Choroid plexus epithelial cell (primary cell): ENCODE results near the gene SNRNP70.
"Not testable (repeated sequence)": the region's sequence is repeated elsewhere in the genome, so short reads cannot be mapped to it uniquely, and the experiment has no call there.

Experiments
- DNase-seq: peaks from one replicate; pipeline ENCODE4 v3.0.0-alpha.2; 2010; ENCODE audit warnings: low read depth
- H3K4me3 ChIP-seq: 2 replicates; pipeline ENCODE4 v1.5.1; 2011; ENCODE audit warnings: low read depth, mild to moderate bottlenecking, control low read depth, low read length, moderate library complexity
- CTCF ChIP-seq: conservative IDR thresholded peaks from 2 replicates; pipeline ENCODE4 v1.5.1; 2011; ENCODE audit warnings: low read depth, mild to moderate bottlenecking, control low read depth, inconsistent platforms, low read length, moderate library complexity

The SNRNP70 gene

GRCh38 chr19:49135686-49136085 lies 50.4 kb downstream of the SNRNP70 start:
- H3K4me3 ChIP-seq: no peak overlapping the region
- no peak for TF ChIP-seq CTCF
- no peak for DNase-seq

DNA sequence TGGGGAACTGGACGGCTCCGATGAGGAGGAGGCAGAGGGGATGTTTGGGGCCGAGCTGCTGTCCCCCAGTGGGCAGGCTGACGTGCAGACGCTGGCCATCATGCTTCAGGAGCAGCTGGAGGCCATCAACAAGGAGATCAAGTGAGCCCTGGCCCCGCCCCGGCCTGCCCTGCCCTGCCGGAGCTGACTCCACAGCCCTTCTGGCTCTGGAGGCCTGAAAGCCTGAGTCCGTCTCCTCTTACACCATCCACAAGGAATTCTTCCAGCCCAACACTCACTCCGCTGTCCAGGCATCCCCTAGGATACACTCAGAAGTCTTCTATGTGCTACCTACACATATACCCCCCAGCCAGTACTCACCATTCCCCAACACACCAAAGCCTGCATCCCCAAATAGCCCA lies 51.5 kb downstream of the SNRNP70 start:
- DNase-seq: no peak
- no peak for TF ChIP-seq CTCF
- H3K4me3 ChIP-seq: no peak overlapping the region

DNA sequence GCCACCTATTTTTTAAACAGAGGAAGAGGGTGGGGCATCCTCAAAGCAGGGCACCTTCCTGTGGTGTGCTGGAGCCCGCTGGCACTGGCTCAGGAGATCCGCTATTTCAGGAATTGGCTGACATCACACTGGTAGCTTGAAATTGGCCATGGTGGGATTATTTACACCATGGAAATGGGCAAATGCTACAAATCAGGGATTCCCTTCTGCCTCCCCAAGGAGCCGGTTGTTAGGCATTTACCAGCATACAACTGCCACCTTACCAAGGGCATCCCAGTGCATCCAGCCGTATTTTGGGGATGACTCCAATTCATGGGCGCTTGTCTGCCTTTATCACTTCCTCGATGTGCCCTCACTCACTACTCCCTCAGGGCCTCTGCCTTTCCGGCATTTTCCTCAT lies 55.7 kb downstream of the SNRNP70 start:
- no peak for DNase-seq
- H3K4me3 ChIP-seq: no peak overlapping the region
- no peak for TF ChIP-seq CTCF

DNA sequence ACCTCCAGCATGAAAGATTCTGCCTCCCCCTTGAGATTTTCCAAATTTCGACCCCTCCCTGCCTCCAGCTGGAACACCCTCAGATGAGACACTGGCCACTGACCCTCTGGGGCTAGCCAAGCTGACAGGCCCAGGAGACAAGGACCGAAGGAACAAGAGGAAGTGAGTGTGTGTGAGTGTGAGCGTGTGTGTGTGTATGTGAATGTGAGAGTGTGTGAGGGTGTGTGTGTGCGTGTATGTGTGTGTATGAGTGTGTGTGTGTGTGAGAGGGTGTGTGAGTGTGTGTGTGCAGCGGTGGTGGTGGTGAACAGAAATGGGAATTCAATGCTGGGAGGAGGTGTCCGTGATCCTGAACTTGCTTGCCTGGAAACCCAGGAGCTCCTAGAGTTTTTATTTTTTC lies 56.1 kb downstream of the SNRNP70 start:
- no peak for DNase-seq
- no peak overlapping the region for H3K4me3 ChIP-seq
- TF ChIP-seq CTCF: no peak

DNA sequence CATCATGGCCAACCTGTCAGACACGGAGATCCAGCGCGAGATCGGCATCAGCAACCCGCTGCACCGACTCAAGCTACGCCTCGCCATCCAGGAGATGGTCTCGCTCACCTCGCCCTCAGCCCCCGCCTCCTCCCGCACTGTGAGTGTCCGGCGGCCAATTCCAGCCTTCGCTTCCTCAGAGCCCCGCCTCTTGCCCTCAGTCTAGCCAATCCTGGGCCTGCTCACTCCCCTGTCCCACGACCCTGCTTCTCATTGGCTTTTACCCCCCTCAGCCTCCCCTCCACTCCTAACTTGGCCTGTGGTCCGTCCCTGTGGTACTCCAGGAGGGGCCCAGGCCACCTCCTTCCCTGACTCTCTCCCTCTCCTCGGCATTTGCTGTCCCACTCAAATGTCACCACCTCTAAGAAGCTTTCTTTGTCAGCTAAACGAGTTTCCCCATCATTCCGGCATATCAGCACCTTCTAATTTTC lies 57.6 kb downstream of the SNRNP70 start:
- no peak for TF ChIP-seq CTCF
- peak; percentile 93 for DNase-seq
- H3K4me3 ChIP-seq: peak overlapping the region; percentile 69

- H3K4me3 ChIP-seq: peak overlapping the region; percentile 54
- peak; percentile 85 for TF ChIP-seq CTCF
- DNase-seq: peak; percentile 86
These were observed 60.5 kb downstream of the SNRNP70 start for GRCh38 chr19:49145573-49146407.

DNA sequence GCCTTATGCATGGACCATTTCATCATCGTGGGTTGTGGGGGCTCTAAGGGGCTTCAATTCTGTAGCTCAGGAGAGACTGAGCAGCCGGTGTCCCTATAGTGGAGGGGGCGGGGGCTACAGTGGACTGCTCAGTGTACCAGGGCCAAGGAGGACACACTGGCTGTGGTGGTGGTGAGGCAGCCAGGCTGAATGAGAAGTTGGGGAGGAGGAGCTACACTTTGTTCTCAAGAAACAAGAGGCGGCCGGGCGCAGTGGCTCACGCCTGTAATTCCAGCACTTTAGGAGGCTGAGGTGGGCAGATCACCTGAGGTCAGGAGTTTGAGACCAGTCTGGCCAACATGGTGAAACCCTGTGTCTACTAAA lies 61.1 kb downstream of the SNRNP70 start:
- H3K4me3 ChIP-seq, DNase-seq: not testable (repeated sequence)
